Right renal cortex interstitium (tissue), 3 donors: ENCODE data around the gene ANK3. TPM values are rescaled to one million over a fixed set of nuclear protein-coding genes. Genes with fewer than 3 reads are reported as not detected.

ENCODE experiments used
- DNase-seq, 3 donors: peaks; one replicate each; pipeline ENCODE4 v3.0.0-alpha.2; 2013; ENCODE audit warnings: low read depth in 3 of 3, low spot score in 2 of 3
- polyA plus RNA-seq, 3 donors: library from polyadenylated mRNA; unstranded; fragments of 120-200 nt; gene quantifications; one replicate each; pipeline ENCODE4 v1.2.1, GENCODE V29; 2013; ENCODE audit not compliant: insufficient read length in 3 of 3

ANK3 gene
- polyA plus RNA-seq, 3 donors: 155 to 172 (median 159) TPM

GRCh38 chr10:60114765-60115586, 274.7 kb downstream of the ANK3 start:
- peak in 1 of 3 donors; percentile 25 for DNase-seq

GRCh38 chr10:60110739-60111138, 278.9 kb downstream of the ANK3 start:
- no peak for DNase-seq

GRCh38 chr10:60107308-60107976, 282.2 kb downstream of the ANK3 start:
- no peak for DNase-seq

GRCh38 chr10:60105295-60105695, 284.4 kb downstream of the ANK3 start:
- no peak for DNase-seq

- DNase-seq: no peak
Measured at GRCh38 chr10:60101821-60102220, 287.9 kb downstream of the ANK3 start.

- peak; percentile 25 to 29 (median 29) for DNase-seq
Measured at GRCh38 chr10:60099998-60100747, 289.5 kb downstream of the ANK3 start.

GRCh38 chr10:60098677-60099601, 290.7 kb downstream of the ANK3 start:
- DNase-seq: no peak

- no peak for DNase-seq
Measured at GRCh38 chr10:60096761-60097513, 292.7 kb downstream of the ANK3 start.

- DNase-seq: no peak
Measured at GRCh38 chr10:60093317-60093716, 296.4 kb downstream of the ANK3 start.

GRCh38 chr10:60086862-60087261, 302.8 kb downstream of the ANK3 start:
- no peak for DNase-seq

- DNase-seq: no peak
Measured at GRCh38 chr10:60086421-60086820, 303.3 kb downstream of the ANK3 start.

GRCh38 chr10:60082744-60083344, 306.8 kb downstream of the ANK3 start:
- DNase-seq: no peak

- no peak for DNase-seq
Measured at GRCh38 chr10:60082341-60082740, 307.3 kb downstream of the ANK3 start.

- DNase-seq: no peak
Measured at GRCh38 chr10:60073781-60074656, 315.7 kb downstream of the ANK3 start.

GRCh38 chr10:60073397-60073780, 316.3 kb downstream of the ANK3 start:
- no peak for DNase-seq

- no peak for DNase-seq
Measured at GRCh38 chr10:60069311-60069710, 320.4 kb downstream of the ANK3 start.

- DNase-seq: no peak
Measured at GRCh38 chr10:60050366-60050765, 339.3 kb downstream of the ANK3 start.

GRCh38 chr10:60048091-60048501, 341.6 kb downstream of the ANK3 start:
- peak in 1 of 3 donors; percentile 10 for DNase-seq
